ENCODE measurements around the gene ZFP1. TPM values are rescaled to one million over a fixed set of nuclear protein-coding genes. Genes with fewer than 3 reads are reported as not detected.

ZFP1 gene
- total RNA-seq, 1 experiment from 2014 or later: 9.7 TPM

- TF ChIP-seq ZBTB43 (CRISPR knock-in tag; IDR thresholded peaks at IDR 0.05) (peak; percentile 52; the same call in 1 of the 2 replicates), MLX (CRISPR knock-in tag; IDR thresholded peaks at IDR 0.05) (peak; percentile 79; the same call in 1 of the 2 replicates), MYBL2 (CRISPR knock-in tag; IDR thresholded peaks at IDR 0.05) (peak; percentile 92), NR3C1 (CRISPR knock-in tag; conservative IDR thresholded peaks at IDR 0.05; ENCODE audit: low read depth) (no peak), CBFB (CRISPR knock-in tag; IDR thresholded peaks at IDR 0.05; ENCODE audit: low read depth) (peak; percentile 66; the same call in 1 of the 2 replicates), AFF4 (CRISPR knock-in tag; IDR thresholded peaks at IDR 0.05; ENCODE audit: borderline replicate concordance) (no peak), FOXP4 (CRISPR knock-in tag; IDR thresholded peaks at IDR 0.05) (peak; percentile 17; the same call in 1 of the 2 replicates), TEAD4 (CRISPR knock-in tag; IDR thresholded peaks at IDR 0.05) (no peak), ZNF532 (CRISPR knock-in tag; IDR thresholded peaks at IDR 0.05; ENCODE audit: borderline replicate concordance) (no peak), MAX (CRISPR knock-in tag; IDR thresholded peaks at IDR 0.05) (peak; percentile 86), PRRX2 (CRISPR knock-in tag; IDR thresholded peaks at IDR 0.05) (no peak), IRF1 (CRISPR knock-in tag; IDR thresholded peaks at IDR 0.05) (no peak), GRHL2 (CRISPR knock-in tag; IDR thresholded peaks at IDR 0.05; ENCODE audit: insufficient replicate concordance, severe bottlenecking) (no peak), USF1 (CRISPR knock-in tag; IDR thresholded peaks at IDR 0.05) (peak; percentile 35; the same call in 1 of the 2 replicates), IRF2 (CRISPR knock-in tag; IDR thresholded peaks at IDR 0.05; ENCODE audit: borderline replicate concordance, low read depth) (no peak), ERG (CRISPR knock-in tag; IDR thresholded peaks at IDR 0.05) (no peak), ZNF263 (CRISPR knock-in tag; IDR thresholded peaks at IDR 0.05; ENCODE audit: low read depth) (no peak), FOXK1 (CRISPR knock-in tag; IDR thresholded peaks at IDR 0.05) (peak; percentile 44; the same call in 1 of the 2 replicates), TCF7 (CRISPR knock-in tag; IDR thresholded peaks at IDR 0.05; ENCODE audit: low read depth) (no peak)
Measured at GRCh38 chr16:75148311-75149195, at the start of gene ZFP1 (continued).
